GM12801 (cell line): ENCODE data around the gene MAP3K9.

ENCODE experiments used
- TF ChIP-seq, protein P1 (sequence below): IDR thresholded peaks from one replicate; pipeline ENCODE4 v1.5.1; 2011; ENCODE audit warnings: control low read depth; ENCODE audit not compliant: insufficient read length; ENCODE audit errors: extremely low read depth

Gene MAP3K9

DNA sequence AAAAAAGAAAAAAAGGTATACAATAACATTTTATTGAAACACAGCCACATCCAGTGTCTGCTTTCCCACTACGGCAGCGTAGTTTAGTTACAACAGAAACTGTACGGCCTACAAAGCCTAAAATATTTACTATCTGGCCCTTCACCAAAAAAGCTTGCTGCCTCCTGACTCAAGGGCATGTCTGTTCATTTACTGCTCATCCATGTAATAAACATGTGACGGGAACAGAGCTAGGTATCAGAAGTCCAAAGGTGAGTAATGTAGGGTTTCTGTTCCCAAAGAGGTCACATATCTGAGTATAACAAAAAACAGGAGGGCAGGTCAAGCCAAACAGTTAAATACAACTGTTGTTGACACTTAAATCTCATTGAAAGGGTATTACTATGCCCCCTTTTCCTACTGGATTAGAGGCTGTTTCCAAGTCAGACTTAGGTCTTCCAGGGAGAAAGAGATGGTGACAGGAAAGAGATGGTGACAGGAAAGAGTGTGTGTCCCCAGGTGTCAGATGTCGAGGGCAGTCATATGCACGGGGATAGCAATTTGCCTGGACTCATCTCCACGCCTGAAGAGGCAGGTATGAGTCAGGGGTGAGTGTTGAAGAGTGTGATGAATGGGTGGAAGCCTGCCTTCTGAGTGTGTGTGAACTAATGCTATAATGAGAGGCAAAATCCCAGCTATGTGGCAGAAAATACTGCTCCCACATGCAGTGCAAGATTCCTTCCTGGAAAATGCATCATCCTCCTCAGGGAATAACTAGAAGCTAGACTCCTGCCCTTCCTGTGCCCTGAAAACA, 77.7 kb downstream of the MAP3K9 start:
- TF ChIP-seq, protein P1, sequence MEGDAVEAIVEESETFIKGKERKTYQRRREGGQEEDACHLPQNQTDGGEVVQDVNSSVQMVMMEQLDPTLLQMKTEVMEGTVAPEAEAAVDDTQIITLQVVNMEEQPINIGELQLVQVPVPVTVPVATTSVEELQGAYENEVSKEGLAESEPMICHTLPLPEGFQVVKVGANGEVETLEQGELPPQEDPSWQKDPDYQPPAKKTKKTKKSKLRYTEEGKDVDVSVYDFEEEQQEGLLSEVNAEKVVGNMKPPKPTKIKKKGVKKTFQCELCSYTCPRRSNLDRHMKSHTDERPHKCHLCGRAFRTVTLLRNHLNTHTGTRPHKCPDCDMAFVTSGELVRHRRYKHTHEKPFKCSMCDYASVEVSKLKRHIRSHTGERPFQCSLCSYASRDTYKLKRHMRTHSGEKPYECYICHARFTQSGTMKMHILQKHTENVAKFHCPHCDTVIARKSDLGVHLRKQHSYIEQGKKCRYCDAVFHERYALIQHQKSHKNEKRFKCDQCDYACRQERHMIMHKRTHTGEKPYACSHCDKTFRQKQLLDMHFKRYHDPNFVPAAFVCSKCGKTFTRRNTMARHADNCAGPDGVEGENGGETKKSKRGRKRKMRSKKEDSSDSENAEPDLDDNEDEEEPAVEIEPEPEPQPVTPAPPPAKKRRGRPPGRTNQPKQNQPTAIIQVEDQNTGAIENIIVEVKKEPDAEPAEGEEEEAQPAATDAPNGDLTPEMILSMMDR, result no peak

DNA sequence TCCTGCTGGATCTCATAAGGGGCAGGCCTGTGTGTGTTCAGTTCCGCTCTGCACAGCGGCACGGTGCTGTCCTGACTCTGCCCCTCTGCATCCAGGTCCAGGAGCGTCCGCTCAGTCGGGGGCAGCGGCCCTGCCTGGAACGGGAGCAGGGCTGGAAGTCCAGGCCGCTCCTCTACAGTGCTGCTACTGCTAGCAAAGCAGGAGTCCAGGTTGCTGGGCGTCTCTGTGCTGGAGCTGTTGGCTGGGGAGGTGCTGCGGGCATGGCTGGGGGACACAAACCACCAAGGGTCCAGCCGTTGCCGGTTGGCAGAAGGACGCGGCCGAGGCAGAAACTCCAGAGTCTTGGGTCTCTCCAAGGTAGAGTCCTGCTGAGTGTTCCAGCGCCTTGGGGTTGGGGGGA, 78.9 kb downstream of the MAP3K9 start:
- TF ChIP-seq, protein P1, result no peak

DNA sequence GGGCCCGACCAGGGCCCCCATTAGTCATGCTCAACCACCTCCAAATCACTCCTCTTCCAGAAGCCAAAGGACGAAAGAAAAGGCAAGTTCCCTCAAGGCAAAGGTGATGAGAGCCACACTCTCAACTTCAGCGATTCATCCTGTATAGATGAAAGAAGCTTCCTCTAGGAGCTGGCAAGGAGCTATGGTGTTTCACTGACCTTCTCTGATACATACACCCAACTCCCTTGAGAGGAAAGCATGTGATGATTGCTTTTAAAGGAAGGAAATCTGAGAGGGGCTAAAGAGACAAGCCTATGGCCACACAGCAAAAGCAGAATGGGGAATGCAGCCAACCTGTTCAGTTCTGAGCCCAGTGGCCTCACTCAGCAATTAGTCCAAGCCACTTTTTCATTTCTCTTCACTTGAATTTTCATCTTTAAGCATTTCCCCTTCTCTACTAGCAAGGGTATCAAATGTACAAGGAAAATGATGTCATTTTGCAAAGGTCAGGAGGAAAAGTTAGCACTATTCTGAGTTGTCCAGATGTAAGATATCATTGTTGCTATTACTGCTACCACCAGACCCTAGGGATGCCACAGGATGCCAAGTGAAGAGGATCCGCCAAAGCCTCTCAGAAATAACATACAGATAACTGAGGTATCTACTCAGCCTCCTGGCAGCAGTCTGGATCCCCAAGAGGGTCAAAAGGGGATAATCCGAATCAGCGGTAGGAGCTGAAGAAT, 82.5 kb downstream of the MAP3K9 start:
- TF ChIP-seq, protein P1, result no peak

DNA sequence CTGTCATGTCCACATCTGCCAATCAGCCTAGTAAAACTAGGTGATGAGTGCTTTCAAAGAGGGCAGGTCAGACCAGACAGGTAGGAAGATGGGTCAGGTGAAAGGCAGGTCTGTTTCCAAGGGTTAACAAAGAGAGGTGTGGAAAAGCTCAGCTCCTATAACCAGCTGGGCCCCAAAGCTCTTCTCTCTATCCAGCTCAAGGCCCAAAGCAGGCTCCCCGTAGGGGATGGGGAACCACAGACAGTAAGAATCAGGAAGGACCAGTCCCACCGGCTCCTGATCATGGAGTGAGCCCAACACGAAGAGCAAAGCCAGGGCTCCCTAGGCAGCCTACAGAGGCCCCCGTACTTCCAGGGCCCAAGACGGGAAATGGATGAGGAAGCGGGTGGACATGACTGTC, 84.4 kb downstream of the MAP3K9 start:
- TF ChIP-seq, protein P1, result no peak

DNA sequence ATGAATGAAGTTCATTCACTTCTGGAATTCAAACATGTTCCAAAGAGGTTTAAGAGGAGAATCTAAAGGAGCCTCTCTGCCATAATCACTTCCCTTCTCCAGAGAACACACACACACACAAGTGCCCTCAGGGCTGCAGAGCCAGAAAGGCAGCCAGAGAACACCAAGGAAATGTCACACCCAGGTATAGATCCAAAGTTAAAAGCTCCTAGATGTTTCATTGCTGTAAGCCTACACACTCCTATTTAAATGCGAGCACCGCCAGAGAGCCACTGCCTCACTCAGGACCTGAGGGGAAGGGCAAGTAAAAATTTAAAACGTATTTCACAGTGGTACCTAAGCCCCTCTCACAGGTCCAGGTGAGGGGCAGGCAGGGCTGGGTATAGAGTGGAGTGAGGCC, 85.2 kb downstream of the MAP3K9 start:
- TF ChIP-seq, protein P1, result no peak

DNA sequence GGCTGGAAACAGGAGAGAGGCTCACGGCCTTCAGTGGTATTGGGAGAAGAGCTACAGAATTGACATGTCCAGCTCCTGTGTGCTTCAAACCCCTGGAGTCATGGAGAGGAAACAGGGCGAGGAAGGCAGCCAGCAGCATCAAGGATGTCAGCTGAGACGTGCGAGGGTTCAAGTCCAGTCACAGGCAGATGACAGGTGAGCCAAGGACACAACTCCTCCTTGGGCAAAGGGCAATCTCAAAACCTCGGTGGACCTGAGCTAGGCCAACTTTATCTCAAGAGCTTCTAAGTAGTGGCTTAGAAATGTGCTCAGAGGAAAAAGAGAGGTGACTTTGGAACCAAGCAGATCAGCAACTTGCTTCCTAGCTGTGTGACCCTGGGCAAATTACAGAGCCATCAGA, 86.0 kb downstream of the MAP3K9 start:
- TF ChIP-seq, protein P1, result no peak

DNA sequence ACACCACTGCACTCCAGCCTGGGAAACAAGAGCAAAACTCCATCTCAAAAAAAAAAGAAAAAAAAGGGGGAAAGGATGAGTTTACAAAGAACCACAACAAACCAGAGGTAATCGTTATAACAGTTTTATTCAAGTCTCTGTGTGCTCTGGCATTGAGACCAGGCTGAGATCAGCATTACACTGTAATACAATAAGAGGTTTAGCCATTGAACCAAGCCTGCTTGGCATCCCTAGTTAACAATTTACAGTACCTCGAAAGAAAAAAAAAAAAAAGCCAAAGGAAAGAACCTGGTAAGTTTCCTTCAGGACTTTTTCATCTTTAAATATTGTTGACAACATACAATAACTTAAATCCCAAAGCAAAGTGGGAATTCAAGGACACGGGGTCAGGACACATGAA, 86.9 kb downstream of the MAP3K9 start:
- TF ChIP-seq, protein P1, result no peak
